ENCODE results near the gene COX8C.

COX8C gene

GRCh38 chr14:93346926-93347721 lies at the start of gene COX8C:
Gene COX8C (plus strand): TSS chr14:93347182. CDS start chr14:93347269, 87 bp downstream.
- no peak for DNase-seq

DNA sequence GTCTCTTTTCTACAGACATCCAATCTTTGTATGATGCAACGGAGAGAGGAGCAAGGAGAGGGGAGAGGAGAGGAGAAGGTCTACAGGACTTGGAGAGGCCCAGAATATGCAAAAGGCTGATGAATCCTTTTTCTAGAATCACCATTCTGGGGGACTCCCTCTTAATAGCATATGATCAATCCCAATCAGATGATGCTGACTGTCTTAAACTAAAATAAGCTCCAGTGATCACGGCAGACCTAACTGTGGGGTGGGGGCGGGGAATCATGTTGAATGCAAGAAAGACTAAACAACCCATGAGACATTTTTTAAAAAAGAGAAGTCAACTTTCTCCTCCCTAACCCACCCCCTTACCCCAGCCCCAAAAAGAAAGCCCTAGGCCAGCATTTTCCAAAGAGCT lies 47.6 kb upstream of the COX8C start:
- DNase-seq: no peak

DNA sequence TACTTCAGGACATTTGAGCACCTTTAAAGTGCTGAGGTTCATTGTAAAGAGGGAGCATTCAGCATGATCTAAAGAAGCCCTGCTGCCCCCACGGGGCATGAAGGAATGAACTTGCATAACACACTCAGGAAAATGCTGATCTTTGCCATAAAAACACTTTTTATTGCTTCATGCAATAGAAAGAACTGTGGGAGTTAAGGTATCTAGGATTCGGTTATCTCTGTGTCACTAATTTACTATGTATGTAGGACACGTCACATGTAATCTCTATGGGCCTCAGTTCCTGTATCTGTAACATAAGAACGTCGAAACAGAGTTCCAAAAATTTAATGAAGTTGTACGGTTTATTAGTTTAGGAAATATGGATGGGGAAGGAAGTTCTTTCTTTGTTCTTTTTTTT lies 47.1 kb upstream of the COX8C start:
- no peak for DNase-seq

- DNase-seq: no peak
These were observed 45.0 kb upstream of the COX8C start for GRCh38 chr14:93301821-93302447.

DNA sequence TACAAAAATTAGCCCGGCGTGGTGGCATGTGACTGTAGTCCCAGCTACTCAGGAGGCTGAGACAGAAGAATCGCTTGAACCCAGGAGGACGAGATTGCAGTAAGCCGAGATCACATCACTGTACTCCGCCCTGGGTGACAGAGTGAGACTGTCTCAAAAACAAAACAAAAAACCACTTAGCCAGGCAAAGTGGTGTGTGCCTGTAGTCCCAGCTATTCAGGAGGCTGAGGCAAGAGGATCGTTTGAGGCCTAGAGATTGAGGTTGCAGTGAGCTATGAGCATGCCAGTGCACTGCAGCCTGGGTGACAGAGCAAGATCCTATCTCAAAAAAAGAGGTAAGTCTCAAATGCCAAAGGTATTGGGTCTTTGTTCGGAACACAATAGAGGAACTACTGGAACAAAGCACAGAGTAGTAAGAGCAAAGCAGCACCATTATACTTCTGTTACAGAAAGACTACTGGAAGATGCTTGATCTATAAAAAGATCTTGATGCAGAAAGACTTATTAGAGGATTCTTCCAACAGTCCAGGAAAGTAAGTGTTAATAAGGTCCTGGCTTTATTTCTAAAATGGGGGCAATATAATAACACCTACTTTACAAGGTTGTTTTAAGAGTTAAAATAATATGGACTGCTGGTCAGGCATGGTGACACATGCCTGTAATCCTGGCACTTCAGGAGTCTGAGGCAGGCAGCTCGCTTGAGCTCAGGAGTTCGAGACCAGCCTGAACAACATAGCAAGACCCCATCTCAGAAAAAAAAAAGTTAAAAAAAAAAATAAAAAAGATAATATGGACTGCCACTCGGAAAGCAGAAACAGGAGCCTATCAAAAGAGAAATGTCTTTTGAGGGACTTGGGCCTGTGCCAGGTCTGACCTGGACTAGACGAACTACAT lies 44.0 kb upstream of the COX8C start:
- DNase-seq: no peak

- no peak for DNase-seq
These were observed 43.3 kb upstream of the COX8C start for GRCh38 chr14:93303659-93304058.

- no peak for DNase-seq
These were observed 42.2 kb upstream of the COX8C start for GRCh38 chr14:93304771-93305170.

DNA sequence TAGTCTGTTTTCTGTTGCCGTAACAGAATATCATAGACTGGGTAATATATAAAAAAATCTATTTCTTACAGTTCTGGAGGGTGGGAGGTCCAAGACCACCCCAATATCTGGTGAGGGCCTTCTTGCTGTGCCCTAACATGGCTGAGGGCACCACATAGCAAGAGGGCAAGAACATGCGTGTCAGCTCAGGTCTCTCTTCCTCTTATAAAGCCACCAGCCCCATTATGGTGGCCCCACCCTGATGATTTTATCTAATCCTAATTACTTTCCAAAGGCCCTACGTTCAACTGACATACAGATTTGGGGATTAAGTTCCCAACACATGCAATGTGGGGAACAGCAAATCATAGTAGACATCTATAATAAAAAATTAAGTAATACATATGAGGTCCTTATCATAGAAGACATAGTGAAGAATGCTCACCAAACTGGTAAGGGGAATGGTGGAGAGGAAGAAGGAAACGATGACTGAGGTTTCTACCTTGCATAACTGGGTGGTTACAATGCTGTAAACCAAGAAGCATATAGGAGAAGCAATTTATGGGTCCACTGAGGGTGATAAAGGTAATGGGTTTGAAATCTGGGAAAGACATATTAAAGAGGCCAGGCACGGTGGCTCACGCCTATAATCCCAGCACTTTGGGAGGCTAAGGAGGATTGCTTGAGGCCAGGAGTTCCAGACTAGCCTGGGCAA lies 41.1 kb upstream of the COX8C start:
- no peak for DNase-seq

DNA sequence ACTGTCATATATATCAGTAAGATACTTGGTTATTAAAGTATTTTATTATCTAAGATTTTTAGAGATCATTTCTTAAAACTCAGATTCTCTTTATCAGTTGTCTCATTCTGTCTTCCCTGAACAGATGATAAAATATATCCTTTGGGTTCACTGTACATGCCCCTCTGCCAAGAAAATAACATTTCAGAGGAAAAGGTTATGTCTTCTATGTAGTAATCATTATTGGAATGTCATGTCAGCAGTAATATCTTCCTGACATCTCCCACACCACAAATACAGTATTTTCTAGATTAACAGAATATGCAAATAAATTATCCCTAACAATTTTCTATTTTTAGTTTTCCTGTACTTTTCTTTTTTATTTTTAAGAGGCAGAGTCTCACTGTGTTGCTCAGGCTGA lies 40.2 kb upstream of the COX8C start:
- no peak for DNase-seq

- no peak for DNase-seq
These were observed 38.2 kb upstream of the COX8C start for GRCh38 chr14:93308686-93309345.

GRCh38 chr14:93309427-93309966 lies 37.5 kb upstream of the COX8C start:
- no peak for DNase-seq

DNA sequence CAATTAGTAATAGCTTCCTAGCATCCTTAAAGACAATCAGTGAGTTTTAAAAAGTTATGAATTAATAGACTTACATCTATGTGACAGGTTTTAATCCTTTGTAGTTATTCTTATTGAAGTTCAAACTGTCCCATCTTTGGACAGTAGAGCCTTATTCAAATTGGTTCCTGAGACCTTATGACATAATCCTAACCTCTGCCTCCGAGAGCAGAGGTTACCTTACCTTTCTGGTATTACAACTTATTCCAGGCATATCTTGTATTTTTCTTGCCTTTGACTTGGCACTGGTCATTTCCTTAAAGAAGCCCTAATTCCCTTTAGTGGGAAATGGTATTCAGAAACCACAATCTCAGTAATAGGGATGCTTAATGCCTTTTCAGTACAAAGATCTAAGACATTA lies 35.9 kb upstream of the COX8C start:
- no peak for DNase-seq

DNA sequence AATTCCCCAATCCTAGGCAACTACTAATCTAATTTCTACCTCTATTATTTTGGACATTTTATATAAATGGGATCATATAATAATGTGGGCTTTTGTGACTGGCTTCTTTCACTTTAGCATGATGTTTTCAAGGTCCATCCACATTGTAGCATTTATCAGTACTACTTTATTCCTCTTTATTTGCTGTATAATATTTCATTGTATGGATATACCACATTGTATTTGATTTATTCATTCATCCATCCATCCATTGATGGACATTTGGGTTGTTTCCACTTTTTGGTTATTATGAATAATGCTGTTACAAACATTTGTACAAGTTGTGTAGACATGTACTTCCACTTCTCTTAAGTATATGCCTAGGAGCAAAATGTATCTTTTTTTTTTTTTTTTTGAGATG lies 31.4 kb upstream of the COX8C start:
- no peak for DNase-seq

DNA sequence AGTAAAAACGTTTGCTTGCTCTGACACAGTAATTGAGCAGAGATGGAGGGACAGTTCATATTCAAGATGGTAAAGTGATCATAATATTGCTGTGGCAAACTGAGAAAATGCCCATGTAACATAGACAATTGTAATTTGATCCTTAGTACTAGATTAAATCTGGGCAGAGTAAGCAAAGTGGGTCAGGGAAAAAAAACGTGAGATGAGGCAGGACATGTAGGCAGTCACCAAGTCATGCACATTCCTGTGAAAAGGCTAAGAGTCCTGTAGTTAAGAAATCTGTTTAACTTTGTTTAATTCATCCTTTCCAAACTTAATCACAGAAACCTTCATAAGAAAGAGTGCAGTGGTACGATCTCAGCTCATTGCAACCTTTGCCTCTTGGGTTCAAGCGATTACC lies 30.3 kb upstream of the COX8C start:
- no peak for DNase-seq

- no peak for DNase-seq
These were observed 29.6 kb upstream of the COX8C start for GRCh38 chr14:93317210-93317874.

GRCh38 chr14:93317875-93318807 lies 28.8 kb upstream of the COX8C start:
- no peak for DNase-seq

GRCh38 chr14:93318927-93319326 lies 28.1 kb upstream of the COX8C start:
- no peak for DNase-seq

GRCh38 chr14:93319494-93319893 lies 27.5 kb upstream of the COX8C start:
- DNase-seq: no peak

DNA sequence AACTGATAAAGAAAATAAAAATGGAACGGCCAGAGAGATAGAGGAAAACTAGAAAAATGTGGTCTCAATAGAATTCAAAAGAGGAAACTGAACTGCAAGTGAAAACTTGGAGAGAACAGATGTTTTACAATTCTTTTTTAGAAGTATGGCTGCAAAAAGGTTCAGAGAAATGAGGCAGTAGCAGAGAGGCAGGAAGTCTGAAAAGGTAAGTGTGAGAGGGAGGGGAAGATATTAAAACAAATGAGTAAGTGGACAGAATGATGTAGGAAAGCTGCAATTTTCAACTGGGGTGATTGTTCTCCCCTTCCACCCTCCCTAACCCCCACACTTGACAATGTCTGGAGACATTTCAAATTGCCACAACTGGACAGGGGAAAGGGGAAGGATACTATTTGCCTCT lies 27.0 kb upstream of the COX8C start:
- no peak for DNase-seq

GRCh38 chr14:93320489-93320888 lies 26.5 kb upstream of the COX8C start:
- no peak for DNase-seq
